Ascending aorta (tissue), 2 donors: Measurements from ENCODE around the gene SRGN. TPM values are rescaled to one million over a fixed set of nuclear protein-coding genes. Genes with fewer than 3 reads are reported as not detected.

Source experiments
- DNase-seq, 2 donors: peaks; one replicate each; pipeline ENCODE4 v3.0.0-alpha.2; 2019; ENCODE audit warnings: low spot score in 2 of 2
- H3K27ac ChIP-seq, 2 donors: fragments of 200-600 bp; sonication (generic); one replicate each; pipeline ENCODE4 v1.5.1; 2016 to 2017; ENCODE audit warnings: mild to moderate bottlenecking in 1 of 2
- H3K27me3 ChIP-seq: fragments of 200-600 bp; sonication (generic); one replicate; pipeline ENCODE4 v1.5.1; 2017
- H3K36me3 ChIP-seq, 2 donors: fragments of 200-600 bp; sonication (generic); one replicate each; pipeline ENCODE4 v1.5.1; 2016
- H3K4me1 ChIP-seq, 2 donors: fragments of 200-600 bp; sonication (generic); one replicate each; pipeline ENCODE4 v1.5.1; 2016 to 2017; ENCODE audit warnings: mild to moderate bottlenecking in 1 of 2
- H3K4me3 ChIP-seq, 2 donors: fragments of 200-600 bp; sonication (generic); one replicate each; pipeline ENCODE4 v1.5.1; 2016 to 2017; ENCODE audit warnings: mild to moderate bottlenecking in 1 of 2
- H3K9me3 ChIP-seq, 2 donors: fragments of 200-600 bp; sonication (generic); one replicate each; pipeline ENCODE4 v1.5.1; 2016
- intact Hi-C: fragments of 100-400 bp; cut with DNase I; formaldehyde crosslinking; loops from one replicate; pipeline ENCODE4 v1.15.1; 2023
- total RNA-seq: library from RNA; depleted of rRNA; stranded (reverse); fragments of >200 nt; gene quantifications from one replicate; pipeline ENCODE4 v1.1.0, GENCODE V29; 2016
- TF ChIP-seq, protein P1 (sequence below), 3 experiments: fragments of 200-600 bp in 2 of 3; fragments of 450-650 bp in 1 of 3; sonication (generic) in 2 of 3; IDR thresholded peaks; one replicate each; pipeline ENCODE4 v1.5.1; 2016 to 2019; ENCODE audit warnings: antibody characterized with exemption in 3 of 3, mild to moderate bottlenecking in 1 of 3, moderate library complexity in 1 of 3

SRGN gene
- total RNA-seq, 1 donor from 2014 or later, result 155 TPM

DNA sequence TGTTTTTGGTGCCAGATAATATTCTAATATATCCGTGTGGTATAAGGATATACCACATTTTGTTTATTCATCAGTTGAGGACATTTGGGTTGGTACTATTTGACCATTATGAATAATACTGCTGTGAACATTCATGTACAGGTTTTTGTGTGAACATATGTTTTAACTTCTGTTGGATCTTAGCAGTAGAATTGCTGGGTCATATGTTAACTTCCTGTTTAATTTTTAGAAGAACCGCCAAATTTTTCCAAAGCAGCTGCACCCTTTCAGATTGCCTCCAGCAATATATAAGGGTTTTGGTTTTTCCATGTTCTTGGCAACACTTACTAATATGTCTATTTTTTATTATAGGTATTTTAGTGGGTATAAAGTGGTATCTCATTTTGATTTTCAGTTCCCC lies 58.9 kb downstream of the SRGN start:
- no peak for DNase-seq
- TF ChIP-seq, protein P1, sequence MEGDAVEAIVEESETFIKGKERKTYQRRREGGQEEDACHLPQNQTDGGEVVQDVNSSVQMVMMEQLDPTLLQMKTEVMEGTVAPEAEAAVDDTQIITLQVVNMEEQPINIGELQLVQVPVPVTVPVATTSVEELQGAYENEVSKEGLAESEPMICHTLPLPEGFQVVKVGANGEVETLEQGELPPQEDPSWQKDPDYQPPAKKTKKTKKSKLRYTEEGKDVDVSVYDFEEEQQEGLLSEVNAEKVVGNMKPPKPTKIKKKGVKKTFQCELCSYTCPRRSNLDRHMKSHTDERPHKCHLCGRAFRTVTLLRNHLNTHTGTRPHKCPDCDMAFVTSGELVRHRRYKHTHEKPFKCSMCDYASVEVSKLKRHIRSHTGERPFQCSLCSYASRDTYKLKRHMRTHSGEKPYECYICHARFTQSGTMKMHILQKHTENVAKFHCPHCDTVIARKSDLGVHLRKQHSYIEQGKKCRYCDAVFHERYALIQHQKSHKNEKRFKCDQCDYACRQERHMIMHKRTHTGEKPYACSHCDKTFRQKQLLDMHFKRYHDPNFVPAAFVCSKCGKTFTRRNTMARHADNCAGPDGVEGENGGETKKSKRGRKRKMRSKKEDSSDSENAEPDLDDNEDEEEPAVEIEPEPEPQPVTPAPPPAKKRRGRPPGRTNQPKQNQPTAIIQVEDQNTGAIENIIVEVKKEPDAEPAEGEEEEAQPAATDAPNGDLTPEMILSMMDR (IDR thresholded peaks at IDR 0.05), result no peak
- Histone ChIP-seq H3K27me3 (no peaks in the 10 kb centered on the region), H3K4me3 (no peak overlapping the region), H3K9me3 (no peaks in the 10 kb centered on the region), H3K4me1 (no peaks in the 10 kb centered on the region), H3K27ac (no peak overlapping the region), H3K36me3 (no peaks in the 10 kb centered on the region)
- intact Hi-C loops, result no loop called here

DNA sequence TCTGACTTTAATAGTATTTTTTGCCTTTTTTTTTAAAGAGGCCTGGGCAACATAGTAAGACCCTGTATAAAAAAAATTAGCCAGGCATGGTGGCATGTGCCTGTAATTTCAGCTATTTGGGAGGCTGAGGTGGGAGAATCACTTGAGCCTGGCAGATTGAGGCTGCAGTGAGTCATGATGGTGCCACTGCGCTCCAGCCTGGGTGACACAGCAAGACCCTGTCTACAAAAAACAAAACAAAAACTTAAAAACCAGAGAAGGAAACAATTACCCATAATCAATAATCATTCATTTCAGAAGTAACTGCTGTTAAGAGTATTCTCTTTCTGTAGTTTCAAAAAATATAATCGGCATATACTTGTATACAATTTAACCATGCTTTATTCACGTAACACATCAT lies 64.1 kb downstream of the SRGN start:
- Histone ChIP-seq H3K27ac (no peak overlapping the region), H3K4me1 (no peaks in the 10 kb centered on the region), H3K27me3 (no peaks in the 10 kb centered on the region), H3K36me3 (no peaks in the 10 kb centered on the region), H3K4me3 (no peak overlapping the region), H3K9me3 (no peaks in the 10 kb centered on the region)
- no peak for DNase-seq
- TF ChIP-seq, protein P1 (IDR thresholded peaks at IDR 0.05), result no peak
- intact Hi-C loops, result no loop called here

DNA sequence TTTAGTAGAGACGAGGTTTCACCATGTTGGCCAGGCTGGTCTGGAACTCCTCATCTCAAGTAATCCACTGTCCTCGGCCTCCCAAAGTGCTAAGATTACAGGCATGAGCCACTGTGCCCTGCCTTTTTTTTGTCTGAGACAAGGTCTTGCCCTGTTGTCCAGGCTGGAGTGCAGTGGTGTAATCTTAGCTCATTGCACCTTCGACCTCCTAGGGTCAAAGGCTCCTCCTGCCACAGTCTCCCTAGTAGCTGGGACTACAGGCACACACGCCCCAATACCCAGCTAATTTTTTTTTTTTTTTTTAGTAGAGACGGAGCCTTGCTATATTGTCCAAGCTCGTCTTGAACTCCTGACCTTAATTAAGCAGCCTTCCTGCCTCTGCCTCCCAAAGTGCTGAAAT lies 65.3 kb downstream of the SRGN start:
- Histone ChIP-seq H3K27ac (no peak overlapping the region), H3K36me3 (peaks cover 2 to 11% of the 10 kb centered on the region in 2 donors), H3K27me3 (no peaks in the 10 kb centered on the region), H3K4me3 (no peak overlapping the region), H3K9me3 (no peaks in the 10 kb centered on the region), H3K4me1 (no peaks in the 10 kb centered on the region)
- no peak for DNase-seq
- TF ChIP-seq, protein P1 (IDR thresholded peaks at IDR 0.05), result no peak
- intact Hi-C loops, result no loop called here

Other genes with a start within 250 kb of the SRGN start
- 40.7 TPM for gene DDX50, start 186.8 kb upstream of the SRGN start, total RNA-seq
- 26.5 TPM for gene DDX21, start 131.9 kb upstream of the SRGN start, total RNA-seq
- 25.3 TPM for gene KIFBP, start 99.3 kb upstream of the SRGN start, total RNA-seq
- gene VPS26A, start 36.1 kb downstream of the SRGN start, total RNA-seq, result 26.0 TPM
- gene SUPV3L1, start 92.1 kb downstream of the SRGN start, total RNA-seq, result 4.6 TPM
- not detected for gene HKDC1, start 132.2 kb downstream of the SRGN start, total RNA-seq
- 128 TPM for gene HK1, start 190.4 kb downstream of the SRGN start, total RNA-seq